GM12873 (cell line): ENCODE measurements around the gene NCS1.

Experiments
- TF ChIP-seq, protein P1 (sequence below): IDR thresholded peaks from 2 replicates; pipeline ENCODE4 v1.5.1; 2012; ENCODE audit warnings: low read depth, mild to moderate bottlenecking, moderate library complexity, low read length, control low read depth; ENCODE audit not compliant: insufficient read depth; ENCODE audit errors: missing control alignments

The NCS1 gene

GRCh38 chr9:130267930-130268329, 95.7 kb downstream of the NCS1 start:
- TF ChIP-seq, protein P1, sequence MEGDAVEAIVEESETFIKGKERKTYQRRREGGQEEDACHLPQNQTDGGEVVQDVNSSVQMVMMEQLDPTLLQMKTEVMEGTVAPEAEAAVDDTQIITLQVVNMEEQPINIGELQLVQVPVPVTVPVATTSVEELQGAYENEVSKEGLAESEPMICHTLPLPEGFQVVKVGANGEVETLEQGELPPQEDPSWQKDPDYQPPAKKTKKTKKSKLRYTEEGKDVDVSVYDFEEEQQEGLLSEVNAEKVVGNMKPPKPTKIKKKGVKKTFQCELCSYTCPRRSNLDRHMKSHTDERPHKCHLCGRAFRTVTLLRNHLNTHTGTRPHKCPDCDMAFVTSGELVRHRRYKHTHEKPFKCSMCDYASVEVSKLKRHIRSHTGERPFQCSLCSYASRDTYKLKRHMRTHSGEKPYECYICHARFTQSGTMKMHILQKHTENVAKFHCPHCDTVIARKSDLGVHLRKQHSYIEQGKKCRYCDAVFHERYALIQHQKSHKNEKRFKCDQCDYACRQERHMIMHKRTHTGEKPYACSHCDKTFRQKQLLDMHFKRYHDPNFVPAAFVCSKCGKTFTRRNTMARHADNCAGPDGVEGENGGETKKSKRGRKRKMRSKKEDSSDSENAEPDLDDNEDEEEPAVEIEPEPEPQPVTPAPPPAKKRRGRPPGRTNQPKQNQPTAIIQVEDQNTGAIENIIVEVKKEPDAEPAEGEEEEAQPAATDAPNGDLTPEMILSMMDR: no peak

GRCh38 chr9:130268521-130269211, 96.5 kb downstream of the NCS1 start:
- TF ChIP-seq, protein P1: no peak

DNA sequence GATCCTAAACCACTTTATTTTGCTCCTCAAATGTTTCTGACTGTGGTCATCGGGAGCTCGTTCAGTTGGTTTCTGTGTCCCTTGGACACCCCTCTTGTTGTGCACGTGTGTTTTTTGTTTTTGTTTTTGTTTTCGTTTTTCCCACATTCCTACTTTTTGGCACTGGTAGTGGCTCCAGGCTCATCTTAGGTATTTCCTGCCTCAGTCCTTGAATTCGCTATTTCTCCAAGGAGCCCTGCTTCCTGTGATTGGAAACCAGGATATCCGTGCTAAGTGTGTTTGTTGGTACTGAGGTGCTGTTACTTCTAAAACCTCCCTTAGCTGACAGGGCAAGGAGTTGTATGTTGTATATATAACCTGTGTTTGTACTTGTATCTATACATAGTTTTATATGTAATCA, 99.3 kb downstream of the NCS1 start:
- TF ChIP-seq, protein P1: no peak

GRCh38 chr9:130275156-130275555, 103.0 kb downstream of the NCS1 start:
- TF ChIP-seq, protein P1: no peak

- TF ChIP-seq, protein P1: no peak
These were observed 103.9 kb downstream of the NCS1 start for GRCh38 chr9:130276121-130276520.

- TF ChIP-seq, protein P1: no peak
These were observed 104.8 kb downstream of the NCS1 start for GRCh38 chr9:130276955-130277354.

DNA sequence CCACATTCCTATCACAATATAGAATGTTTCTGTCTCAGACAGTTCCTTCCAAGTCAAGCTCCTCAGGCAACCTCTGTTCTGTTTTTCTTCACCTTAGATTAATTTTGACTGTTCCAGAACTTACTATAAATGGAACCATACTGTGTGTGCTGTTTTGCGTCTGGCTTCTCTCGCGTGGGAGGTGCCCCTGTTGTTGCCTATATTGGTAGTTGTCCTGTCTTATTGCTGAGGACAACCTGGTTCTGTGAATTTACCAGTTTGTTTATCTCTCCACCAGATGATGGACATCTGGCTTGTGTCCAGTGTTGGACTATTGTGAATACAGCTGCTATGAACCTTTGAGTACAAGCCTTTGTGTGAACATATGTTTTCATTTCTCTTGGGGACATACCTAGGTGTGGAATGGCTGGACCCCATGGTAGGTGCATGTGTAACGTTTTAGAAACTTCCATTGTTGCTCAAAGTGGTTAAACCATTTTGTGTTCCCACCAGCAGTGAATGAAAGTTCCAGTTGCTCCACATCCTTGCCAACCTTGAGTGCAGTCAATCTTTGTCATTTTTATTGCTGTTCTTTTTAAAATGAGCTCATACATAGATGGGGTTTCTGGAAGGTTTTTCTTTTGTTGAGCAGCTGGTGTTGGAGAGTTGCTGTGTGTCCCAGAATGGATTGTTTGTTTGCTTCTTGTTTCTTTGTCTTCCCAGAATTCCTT, 111.5 kb downstream of the NCS1 start:
- TF ChIP-seq, protein P1: no peak
